ENCODE results near the gene PPP1CA.

The PPP1CA gene

GRCh38 chr11:67371911-67372320, 29.7 kb downstream of the PPP1CA start:
- H3K27ac ChIP-seq, result no peak overlapping the region
- TF ChIP-seq FOXP2 (optimal IDR thresholded peaks at IDR 0.05; ENCODE audit: control extremely low read depth, extremely low read length, insufficient read depth) (no peak), POLR2AphosphoS5 (IDR thresholded peaks at IDR 0.05; ENCODE audit: borderline replicate concordance, low read depth, low read length) (no peak), EZH2 (IDR thresholded peaks at IDR 0.05) (no peak)
- H3K9me3 ChIP-seq (ENCODE audit: low read depth, low read length), result no peaks in the 10 kb centered on the region
- DNase-seq (ENCODE audit: low read depth, low spot score), result no peak
- no peaks in the 10 kb centered on the region for H3K36me3 ChIP-seq (ENCODE audit: insufficient read depth, low read length)
- H3K9ac ChIP-seq (ENCODE audit: insufficient read length), result no peak overlapping the region
- H3K4me3 ChIP-seq, result peak overlapping the region; percentile 38; the same call in 1 of the 2 replicates

GRCh38 chr11:67371189-67371910, 30.3 kb downstream of the PPP1CA start:
- no peak for DNase-seq (ENCODE audit: low read depth, low spot score)
- H3K27ac ChIP-seq, result no peak overlapping the region

GRCh38 chr11:67370351-67371076, 31.1 kb downstream of the PPP1CA start:
- Histone ChIP-seq H3K4me3 (no peak overlapping the region), H3K27ac (no peak overlapping the region), H3K9me3 (ENCODE audit: low read depth, low read length) (no peaks in the 10 kb centered on the region), H3K36me3 (ENCODE audit: insufficient read depth, low read length) (no peaks in the 10 kb centered on the region), H3K9ac (ENCODE audit: insufficient read length) (no peak overlapping the region)
- TF ChIP-seq POLR2AphosphoS5 (IDR thresholded peaks at IDR 0.05; ENCODE audit: borderline replicate concordance, low read depth, low read length), result no peak
- TF ChIP-seq EZH2 (IDR thresholded peaks at IDR 0.05), result no peak
- no peak for TF ChIP-seq FOXP2 (optimal IDR thresholded peaks at IDR 0.05; ENCODE audit: control extremely low read depth, extremely low read length, insufficient read depth)
- no peak for DNase-seq (ENCODE audit: low read depth, low spot score)

More at GRCh38 chr11:67371189-67371910, 30.3 kb downstream of the PPP1CA start:
- TF ChIP-seq POLR2AphosphoS5 (IDR thresholded peaks at IDR 0.05; ENCODE audit: borderline replicate concordance, low read depth, low read length), result no peak
- no peak for TF ChIP-seq EZH2 (IDR thresholded peaks at IDR 0.05)
- TF ChIP-seq FOXP2 (optimal IDR thresholded peaks at IDR 0.05; ENCODE audit: control extremely low read depth, extremely low read length, insufficient read depth), result no peak
- H3K9me3 ChIP-seq (ENCODE audit: low read depth, low read length), result no peaks in the 10 kb centered on the region
- no peaks in the 10 kb centered on the region for H3K36me3 ChIP-seq (ENCODE audit: insufficient read depth, low read length)
- no peak overlapping the region; the same call in 1 of the 2 replicates for H3K4me3 ChIP-seq
- H3K9ac ChIP-seq (ENCODE audit: insufficient read length), result no peak overlapping the region

GRCh38 chr11:67369801-67370284, 31.8 kb downstream of the PPP1CA start:
- Histone ChIP-seq H3K9ac (ENCODE audit: insufficient read length) (no peak overlapping the region), H3K36me3 (ENCODE audit: insufficient read depth, low read length) (no peaks in the 10 kb centered on the region), H3K27ac (no peak overlapping the region), H3K4me3 (no peak overlapping the region), H3K9me3 (ENCODE audit: low read depth, low read length) (no peaks in the 10 kb centered on the region)
- no peak for DNase-seq (ENCODE audit: low read depth, low spot score)
- TF ChIP-seq EZH2 (IDR thresholded peaks at IDR 0.05) (no peak), POLR2AphosphoS5 (IDR thresholded peaks at IDR 0.05; ENCODE audit: borderline replicate concordance, low read depth, low read length) (no peak), FOXP2 (optimal IDR thresholded peaks at IDR 0.05; ENCODE audit: control extremely low read depth, extremely low read length, insufficient read depth) (no peak)

GRCh38 chr11:67369275-67369674, 32.4 kb downstream of the PPP1CA start:
- Histone ChIP-seq H3K9ac (ENCODE audit: insufficient read length) (no peak overlapping the region), H3K4me3 (no peak overlapping the region), H3K9me3 (ENCODE audit: low read depth, low read length) (no peaks in the 10 kb centered on the region), H3K36me3 (ENCODE audit: insufficient read depth, low read length) (no peaks in the 10 kb centered on the region), H3K27ac (no peak overlapping the region)
- DNase-seq (ENCODE audit: low read depth, low spot score), result no peak
- TF ChIP-seq EZH2 (IDR thresholded peaks at IDR 0.05) (no peak), FOXP2 (optimal IDR thresholded peaks at IDR 0.05; ENCODE audit: control extremely low read depth, extremely low read length, insufficient read depth) (no peak), POLR2AphosphoS5 (IDR thresholded peaks at IDR 0.05; ENCODE audit: borderline replicate concordance, low read depth, low read length) (no peak)

GRCh38 chr11:67368621-67369020, 33.0 kb downstream of the PPP1CA start:
- Histone ChIP-seq H3K36me3 (ENCODE audit: insufficient read depth, low read length) (no peaks in the 10 kb centered on the region), H3K9me3 (ENCODE audit: low read depth, low read length) (no peaks in the 10 kb centered on the region), H3K27ac (no peak overlapping the region; the same call in 1 of the 2 replicates), H3K4me3 (no peak overlapping the region), H3K9ac (ENCODE audit: insufficient read length) (no peak overlapping the region)
- no peak for DNase-seq (ENCODE audit: low read depth, low spot score)
- TF ChIP-seq POLR2AphosphoS5 (IDR thresholded peaks at IDR 0.05; ENCODE audit: borderline replicate concordance, low read depth, low read length) (no peak), EZH2 (IDR thresholded peaks at IDR 0.05) (no peak), FOXP2 (optimal IDR thresholded peaks at IDR 0.05; ENCODE audit: control extremely low read depth, extremely low read length, insufficient read depth) (no peak)

- H3K9me3 ChIP-seq (ENCODE audit: low read depth, low read length), result no peaks in the 10 kb centered on the region
- no peaks in the 10 kb centered on the region for H3K36me3 ChIP-seq (ENCODE audit: insufficient read depth, low read length)
- no peak overlapping the region for H3K4me3 ChIP-seq
- H3K9ac ChIP-seq (ENCODE audit: insufficient read length), result no peak overlapping the region
- no peak for TF ChIP-seq EZH2 (IDR thresholded peaks at IDR 0.05)
- TF ChIP-seq POLR2AphosphoS5 (IDR thresholded peaks at IDR 0.05; ENCODE audit: borderline replicate concordance, low read depth, low read length), result no peak
- TF ChIP-seq FOXP2 (optimal IDR thresholded peaks at IDR 0.05; ENCODE audit: control extremely low read depth, extremely low read length, insufficient read depth), result no peak
- no peak overlapping the region for H3K27ac ChIP-seq
- DNase-seq (ENCODE audit: low read depth, low spot score), result no peak
Measured at GRCh38 chr11:67367761-67368227, 33.9 kb downstream of the PPP1CA start.
